ENCODE results near the gene SORL1.

The SORL1 gene

DNA sequence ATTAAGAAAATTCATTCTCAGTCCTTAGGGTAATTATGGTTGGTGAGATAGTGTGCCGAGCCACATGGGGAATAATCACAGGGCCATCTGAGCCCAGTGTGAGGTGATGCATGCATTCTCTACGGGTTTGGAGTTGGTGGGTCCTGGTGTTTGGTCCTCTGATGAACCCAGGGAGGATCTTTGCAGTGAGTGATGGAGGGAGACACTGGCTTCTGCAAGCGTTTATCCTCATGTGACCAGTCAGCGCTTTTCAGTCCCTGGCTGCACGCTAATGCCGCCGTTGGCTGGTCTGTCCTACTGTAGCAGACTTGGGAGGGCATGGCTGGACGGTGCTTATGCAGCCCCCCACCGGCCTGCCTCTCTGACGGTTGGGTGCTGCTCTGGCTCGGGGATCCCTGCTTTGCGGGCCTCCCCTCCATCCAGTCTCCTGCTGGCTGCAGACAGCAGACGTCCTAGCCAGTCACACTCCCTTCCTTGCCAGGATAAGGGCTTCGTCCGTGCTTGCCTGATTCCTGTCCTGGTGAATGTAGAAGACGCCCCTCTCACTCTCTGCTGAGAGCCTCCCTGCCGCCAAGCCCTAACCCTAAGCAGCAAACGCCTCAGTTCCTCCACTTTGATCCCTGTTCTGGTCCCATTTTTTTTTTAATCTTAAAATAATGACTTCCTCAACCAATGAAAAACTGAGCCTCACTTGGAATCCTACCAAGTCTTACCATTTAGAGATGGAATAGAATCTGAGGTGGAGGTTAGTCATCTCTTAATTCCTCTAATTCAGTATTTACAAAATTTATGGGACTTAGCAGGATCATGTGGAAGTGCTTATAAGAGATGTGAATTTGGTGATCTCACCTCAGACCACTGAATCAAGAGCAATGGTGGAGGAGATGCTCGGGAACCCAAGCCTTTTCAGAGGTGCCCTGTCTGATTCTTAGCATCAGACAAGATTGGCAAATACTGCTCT, 144.4 kb downstream of the SORL1 start:
- TF ChIP-seq, protein P1, sequence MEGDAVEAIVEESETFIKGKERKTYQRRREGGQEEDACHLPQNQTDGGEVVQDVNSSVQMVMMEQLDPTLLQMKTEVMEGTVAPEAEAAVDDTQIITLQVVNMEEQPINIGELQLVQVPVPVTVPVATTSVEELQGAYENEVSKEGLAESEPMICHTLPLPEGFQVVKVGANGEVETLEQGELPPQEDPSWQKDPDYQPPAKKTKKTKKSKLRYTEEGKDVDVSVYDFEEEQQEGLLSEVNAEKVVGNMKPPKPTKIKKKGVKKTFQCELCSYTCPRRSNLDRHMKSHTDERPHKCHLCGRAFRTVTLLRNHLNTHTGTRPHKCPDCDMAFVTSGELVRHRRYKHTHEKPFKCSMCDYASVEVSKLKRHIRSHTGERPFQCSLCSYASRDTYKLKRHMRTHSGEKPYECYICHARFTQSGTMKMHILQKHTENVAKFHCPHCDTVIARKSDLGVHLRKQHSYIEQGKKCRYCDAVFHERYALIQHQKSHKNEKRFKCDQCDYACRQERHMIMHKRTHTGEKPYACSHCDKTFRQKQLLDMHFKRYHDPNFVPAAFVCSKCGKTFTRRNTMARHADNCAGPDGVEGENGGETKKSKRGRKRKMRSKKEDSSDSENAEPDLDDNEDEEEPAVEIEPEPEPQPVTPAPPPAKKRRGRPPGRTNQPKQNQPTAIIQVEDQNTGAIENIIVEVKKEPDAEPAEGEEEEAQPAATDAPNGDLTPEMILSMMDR (IDR thresholded peaks at IDR 0.05; ENCODE audit: borderline replicate concordance, insufficient read depth, low read depth, low read length), result no peak

DNA sequence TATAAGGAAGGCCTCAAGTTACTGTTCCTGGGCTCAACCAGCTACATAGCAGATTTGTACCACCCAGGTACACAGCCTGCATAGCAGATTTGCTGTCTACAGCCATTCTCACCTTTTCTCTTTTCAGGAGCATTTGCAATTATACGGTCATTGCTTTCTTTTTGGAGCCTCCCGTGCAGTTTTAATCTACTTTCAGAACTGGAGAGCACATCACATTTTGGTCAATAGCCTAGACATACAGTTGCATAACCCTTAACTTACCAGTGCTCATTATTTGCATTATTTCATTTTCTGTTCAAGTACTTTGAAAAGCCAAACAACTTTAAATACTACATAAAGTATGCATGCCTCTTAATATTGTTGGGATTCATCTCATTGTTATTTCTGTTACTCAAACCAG, 151.2 kb downstream of the SORL1 start:
- TF ChIP-seq, protein P1 (IDR thresholded peaks at IDR 0.05; ENCODE audit: borderline replicate concordance, insufficient read depth, low read depth, low read length), result no peak
- H3K4me3 ChIP-seq (ENCODE audit: low read depth, low read length), result no peak overlapping the region

More for the DNA sequence above, 144.4 kb downstream of the SORL1 start:
- no peak overlapping the region for H3K4me3 ChIP-seq (ENCODE audit: low read depth, low read length)

DNA sequence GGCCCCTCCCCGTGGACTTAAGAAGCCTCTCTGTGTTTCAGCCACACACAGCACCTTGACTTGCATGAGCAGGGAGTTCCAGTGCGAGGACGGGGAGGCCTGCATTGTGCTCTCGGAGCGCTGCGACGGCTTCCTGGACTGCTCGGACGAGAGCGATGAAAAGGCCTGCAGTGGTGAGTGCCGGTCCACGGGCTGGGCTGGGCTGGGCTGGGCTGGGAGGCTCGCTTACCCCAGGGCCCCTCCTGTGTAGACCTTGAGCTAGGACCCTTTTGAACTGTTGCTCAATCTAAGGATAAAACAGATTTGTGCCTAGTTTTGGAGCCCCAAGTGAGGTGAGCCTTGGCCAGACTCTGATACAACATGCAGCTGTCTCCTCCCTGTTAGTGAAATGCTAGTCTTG, 152.0 kb downstream of the SORL1 start:
- TF ChIP-seq, protein P1 (IDR thresholded peaks at IDR 0.05; ENCODE audit: borderline replicate concordance, insufficient read depth, low read depth, low read length), result no peak
- no peak overlapping the region for H3K4me3 ChIP-seq (ENCODE audit: low read depth, low read length)

DNA sequence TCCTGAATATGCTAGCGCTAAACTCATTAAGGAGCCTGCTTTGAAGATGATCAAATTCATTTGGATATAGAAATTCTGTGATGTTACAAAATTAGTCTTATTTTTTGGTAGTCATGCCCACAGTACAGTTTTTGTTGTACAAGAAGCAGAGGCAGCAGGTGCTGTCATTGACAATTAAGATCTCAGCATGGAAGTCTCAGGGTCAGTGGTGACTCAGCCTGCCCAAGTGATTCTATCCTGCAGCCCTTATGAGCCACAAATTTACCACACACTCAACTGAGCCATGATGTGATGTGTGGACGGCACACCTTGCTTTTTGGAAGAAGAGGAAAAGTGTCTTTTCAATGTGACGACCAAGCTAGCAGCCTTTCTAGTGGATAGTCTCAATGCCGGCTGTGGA, 154.2 kb downstream of the SORL1 start:
- TF ChIP-seq, protein P1 (IDR thresholded peaks at IDR 0.05; ENCODE audit: borderline replicate concordance, insufficient read depth, low read depth, low read length), result no peak
- H3K4me3 ChIP-seq (ENCODE audit: low read depth, low read length), result no peak overlapping the region

DNA sequence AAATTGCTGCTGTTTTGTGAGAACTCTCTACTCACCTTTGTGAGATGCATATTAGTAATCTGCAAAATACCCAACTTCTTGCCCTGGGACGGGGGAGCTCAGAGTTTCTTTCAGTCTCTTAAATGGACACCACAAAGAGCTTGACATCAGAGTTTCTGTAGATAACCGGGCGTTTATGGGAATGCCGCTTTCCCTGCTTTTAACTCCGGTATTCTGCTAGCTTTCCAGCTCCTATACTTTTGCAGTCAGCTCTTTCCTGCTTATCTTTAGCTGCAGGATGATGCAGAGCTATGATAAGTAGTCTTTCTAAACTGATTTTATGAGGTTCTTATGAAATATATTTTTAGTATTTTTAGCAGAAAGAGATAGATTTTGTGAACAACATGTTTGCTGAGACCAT, 155.2 kb downstream of the SORL1 start:
- H3K4me3 ChIP-seq (ENCODE audit: low read depth, low read length), result no peak overlapping the region
- TF ChIP-seq, protein P1 (IDR thresholded peaks at IDR 0.05; ENCODE audit: borderline replicate concordance, insufficient read depth, low read depth, low read length), result no peak

DNA sequence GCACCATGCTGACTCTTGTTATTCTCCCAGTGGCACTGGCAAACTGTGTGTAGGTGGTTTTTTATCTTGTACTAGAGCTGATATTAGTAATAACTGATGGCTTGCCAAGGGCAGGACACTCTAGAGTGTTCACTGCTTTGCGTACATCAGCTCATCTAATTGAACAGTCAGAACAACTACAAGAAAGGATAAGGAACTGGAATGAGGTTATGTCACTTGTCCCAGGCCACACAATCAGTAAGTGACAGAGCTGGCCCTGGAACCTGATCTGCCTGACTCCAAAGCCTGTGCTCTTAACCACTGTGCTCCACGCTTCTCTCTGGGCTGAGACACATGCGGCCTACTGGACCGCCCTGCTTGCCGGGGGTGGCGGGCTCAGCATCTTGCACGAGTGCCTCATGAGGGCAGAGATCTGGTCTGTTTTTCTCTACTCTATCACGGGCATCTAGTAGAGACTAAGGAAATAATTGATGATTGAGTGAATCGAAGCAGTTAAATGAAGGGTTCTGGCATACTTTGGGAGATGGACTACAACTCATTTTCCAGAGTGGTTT, 156.5 kb downstream of the SORL1 start:
- no peak overlapping the region for H3K4me3 ChIP-seq (ENCODE audit: low read depth, low read length)
- TF ChIP-seq, protein P1 (IDR thresholded peaks at IDR 0.05; ENCODE audit: borderline replicate concordance, insufficient read depth, low read depth, low read length), result no peak

DNA sequence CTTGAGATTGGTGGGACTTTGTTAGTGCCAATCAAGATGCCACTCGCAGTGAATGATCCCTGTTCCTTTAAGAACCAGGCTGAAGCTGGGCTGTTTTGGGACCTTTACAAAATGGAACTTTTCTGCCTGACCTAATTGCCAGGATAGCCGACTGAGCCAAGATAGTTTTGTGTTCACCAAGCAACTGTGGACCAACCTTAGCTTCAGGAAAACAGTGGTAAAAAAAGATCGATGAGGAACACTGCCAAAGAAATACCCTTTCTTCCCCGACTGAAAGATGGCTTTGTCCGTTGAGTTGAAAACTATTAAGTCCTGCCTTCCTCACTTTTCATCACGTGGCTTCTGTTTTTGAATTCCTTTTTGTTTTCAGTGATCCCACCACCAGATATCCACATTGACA, 158.6 kb downstream of the SORL1 start:
- TF ChIP-seq, protein P1 (IDR thresholded peaks at IDR 0.05; ENCODE audit: borderline replicate concordance, insufficient read depth, low read depth, low read length), result no peak
- no peak overlapping the region for H3K4me3 ChIP-seq (ENCODE audit: low read depth, low read length)
